Progenitor cell of endocrine pancreas (in vitro differentiated cells): Measurements from ENCODE around the gene AP3B1. TPM values are rescaled to one million over a fixed set of nuclear protein-coding genes. Genes with fewer than 3 reads are reported as not detected.

Experiments used
- DNase-seq: peaks from one replicate; pipeline ENCODE4 v3.0.0; 2021; ENCODE audit warnings: low spot score; ENCODE audit not compliant: unreplicated experiment
- H3K27ac Mint-ChIP-seq: 2 replicates; pipeline ENCODE4 v1.8.0; 2021; ENCODE audit warnings: mild to moderate bottlenecking, moderate library complexity, mixed read lengths
- H3K27me3 Mint-ChIP-seq: 2 replicates; pipeline ENCODE4 v1.8.0; 2021; ENCODE audit warnings: mixed read lengths
- H3K36me3 Mint-ChIP-seq: 2 replicates; pipeline ENCODE4 v1.8.0; 2022; ENCODE audit warnings: mixed read lengths; ENCODE audit not compliant: insufficient read depth
- H3K4me1 Mint-ChIP-seq: 2 replicates; pipeline ENCODE4 v1.8.0; 2021; ENCODE audit warnings: low read depth, mixed read lengths
- H3K4me3 Mint-ChIP-seq: 2 replicates; pipeline ENCODE4 v1.8.0; 2021; ENCODE audit warnings: low read depth, mild to moderate bottlenecking, moderate library complexity, mixed read lengths
- H3K9me3 Mint-ChIP-seq: 2 replicates; pipeline ENCODE4 v1.8.0; 2021; ENCODE audit warnings: low read depth, mixed read lengths
- total RNA-seq: library from RNA; stranded (reverse); gene quantifications from 2 replicates; pipeline ENCODE4 v1.2.1, GENCODE V29; 2021
- TF ChIP-seq, protein P1 (sequence below): fragments of 200-600 bp; sonication (generic); IDR thresholded peaks from one replicate; pipeline ENCODE4 v1.5.0; 2021; ENCODE audit warnings: antibody characterized with exemption, mild to moderate bottlenecking; ENCODE audit not compliant: unreplicated experiment

AP3B1 gene
- total RNA-seq, 1 donor from 2014 or later, result 50.9 TPM

DNA sequence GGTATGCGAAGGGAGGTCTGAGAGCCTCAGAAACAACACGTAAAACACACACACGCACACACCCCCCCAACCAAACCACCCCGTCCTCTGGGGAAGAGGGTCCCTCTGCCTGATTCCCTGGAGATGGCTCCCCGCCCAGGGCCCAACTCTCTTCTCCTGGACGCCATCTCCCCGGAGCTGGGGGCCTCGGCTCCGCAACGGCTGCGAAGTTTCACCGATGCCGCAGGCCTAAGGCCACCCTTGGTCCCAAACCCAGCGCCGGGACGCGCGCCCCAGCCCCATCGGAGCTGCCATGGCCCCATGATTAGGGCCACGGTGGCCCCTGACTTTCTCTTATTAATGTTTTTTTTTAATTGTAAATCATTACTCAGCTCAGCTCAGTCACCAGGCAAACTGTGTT, 337.0 kb downstream of the AP3B1 start:
- DNase-seq, result no peak
- peak overlapping the region; percentile 52 for H3K4me3 Mint-ChIP-seq
- H3K36me3 Mint-ChIP-seq, result no peaks in the 10 kb centered on the region
- no peak overlapping the region for H3K27ac Mint-ChIP-seq
- TF ChIP-seq, protein P1, sequence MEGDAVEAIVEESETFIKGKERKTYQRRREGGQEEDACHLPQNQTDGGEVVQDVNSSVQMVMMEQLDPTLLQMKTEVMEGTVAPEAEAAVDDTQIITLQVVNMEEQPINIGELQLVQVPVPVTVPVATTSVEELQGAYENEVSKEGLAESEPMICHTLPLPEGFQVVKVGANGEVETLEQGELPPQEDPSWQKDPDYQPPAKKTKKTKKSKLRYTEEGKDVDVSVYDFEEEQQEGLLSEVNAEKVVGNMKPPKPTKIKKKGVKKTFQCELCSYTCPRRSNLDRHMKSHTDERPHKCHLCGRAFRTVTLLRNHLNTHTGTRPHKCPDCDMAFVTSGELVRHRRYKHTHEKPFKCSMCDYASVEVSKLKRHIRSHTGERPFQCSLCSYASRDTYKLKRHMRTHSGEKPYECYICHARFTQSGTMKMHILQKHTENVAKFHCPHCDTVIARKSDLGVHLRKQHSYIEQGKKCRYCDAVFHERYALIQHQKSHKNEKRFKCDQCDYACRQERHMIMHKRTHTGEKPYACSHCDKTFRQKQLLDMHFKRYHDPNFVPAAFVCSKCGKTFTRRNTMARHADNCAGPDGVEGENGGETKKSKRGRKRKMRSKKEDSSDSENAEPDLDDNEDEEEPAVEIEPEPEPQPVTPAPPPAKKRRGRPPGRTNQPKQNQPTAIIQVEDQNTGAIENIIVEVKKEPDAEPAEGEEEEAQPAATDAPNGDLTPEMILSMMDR, result no peak
- peaks cover 4% of the 10 kb centered on the region for H3K4me1 Mint-ChIP-seq
- peaks cover 63% of the 10 kb centered on the region for H3K27me3 Mint-ChIP-seq
- peaks cover 4% of the 10 kb centered on the region for H3K9me3 Mint-ChIP-seq

DNA sequence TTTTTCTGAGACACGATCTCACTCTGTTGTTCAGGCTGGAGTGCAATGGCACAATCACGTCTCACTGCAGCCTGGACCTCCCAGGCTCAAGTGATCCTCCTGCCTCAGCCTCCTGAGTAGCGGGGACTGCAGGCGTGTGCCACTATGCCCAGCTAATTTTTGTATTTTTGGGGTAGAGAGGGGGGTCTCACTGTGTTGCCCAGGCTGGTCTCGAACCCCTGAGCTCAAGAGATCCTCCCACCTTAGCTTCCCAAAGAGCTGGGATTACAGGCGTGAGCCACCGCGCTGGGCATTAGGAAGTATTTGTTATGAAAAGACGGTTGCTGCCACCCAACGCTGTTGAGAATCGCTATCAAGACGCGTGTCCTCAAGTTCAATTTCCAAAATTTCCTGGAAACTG, 337.4 kb downstream of the AP3B1 start:
- TF ChIP-seq, protein P1, result no peak
- peaks cover 4% of the 10 kb centered on the region for H3K4me1 Mint-ChIP-seq
- no peak overlapping the region for H3K27ac Mint-ChIP-seq
- H3K9me3 Mint-ChIP-seq, result peaks cover 4% of the 10 kb centered on the region
- no peak for DNase-seq
- no peaks in the 10 kb centered on the region for H3K36me3 Mint-ChIP-seq
- H3K27me3 Mint-ChIP-seq, result peaks cover 60% of the 10 kb centered on the region
- peak overlapping the region; percentile 52 for H3K4me3 Mint-ChIP-seq

DNA sequence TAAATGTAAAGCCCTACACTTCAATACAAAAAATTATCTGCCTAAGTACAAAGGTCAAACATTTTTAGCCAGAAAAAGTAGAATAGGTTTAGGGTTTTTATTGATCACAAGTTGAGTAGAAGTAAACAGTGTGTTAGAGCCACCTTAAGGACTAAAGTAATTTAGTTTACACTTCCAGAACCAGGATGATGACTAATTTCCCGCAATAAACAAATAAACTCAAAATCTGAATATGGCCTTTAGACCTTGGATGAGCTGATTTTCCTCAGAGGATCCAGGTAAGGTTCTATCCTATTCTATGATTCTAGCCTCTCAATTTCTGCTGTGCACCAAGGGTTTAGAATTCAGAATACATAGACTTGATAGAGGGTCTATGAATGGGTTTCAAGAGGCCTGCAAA, 338.9 kb downstream of the AP3B1 start:
- TF ChIP-seq, protein P1, result no peak
- peaks cover 4% of the 10 kb centered on the region for H3K9me3 Mint-ChIP-seq
- peaks cover 59% of the 10 kb centered on the region for H3K27me3 Mint-ChIP-seq
- H3K4me1 Mint-ChIP-seq, result peaks cover 4% of the 10 kb centered on the region
- H3K27ac Mint-ChIP-seq, result no peak overlapping the region
- H3K36me3 Mint-ChIP-seq, result no peaks in the 10 kb centered on the region
- no peak for DNase-seq
- no peak overlapping the region for H3K4me3 Mint-ChIP-seq

DNA sequence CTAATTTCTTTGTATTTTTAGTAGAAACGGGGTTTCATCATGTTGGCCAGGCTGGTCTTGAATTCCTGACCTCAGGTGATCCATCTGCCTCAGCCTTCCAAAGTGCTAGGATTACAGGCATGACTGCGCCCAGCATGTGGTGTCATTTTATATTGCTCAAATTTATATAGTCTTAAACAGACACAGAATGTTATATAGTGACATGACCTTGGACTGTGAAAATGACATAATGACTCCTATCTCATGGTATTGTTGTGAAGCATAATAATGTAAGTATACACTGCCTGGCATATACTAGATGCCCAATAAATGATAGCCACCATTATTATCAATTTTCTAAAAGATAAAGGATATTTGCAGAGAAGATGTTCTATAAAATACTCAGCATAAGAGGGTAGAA, 341.1 kb downstream of the AP3B1 start:
- TF ChIP-seq, protein P1, result no peak
- H3K4me1 Mint-ChIP-seq, result peaks cover 2% of the 10 kb centered on the region

DNA sequence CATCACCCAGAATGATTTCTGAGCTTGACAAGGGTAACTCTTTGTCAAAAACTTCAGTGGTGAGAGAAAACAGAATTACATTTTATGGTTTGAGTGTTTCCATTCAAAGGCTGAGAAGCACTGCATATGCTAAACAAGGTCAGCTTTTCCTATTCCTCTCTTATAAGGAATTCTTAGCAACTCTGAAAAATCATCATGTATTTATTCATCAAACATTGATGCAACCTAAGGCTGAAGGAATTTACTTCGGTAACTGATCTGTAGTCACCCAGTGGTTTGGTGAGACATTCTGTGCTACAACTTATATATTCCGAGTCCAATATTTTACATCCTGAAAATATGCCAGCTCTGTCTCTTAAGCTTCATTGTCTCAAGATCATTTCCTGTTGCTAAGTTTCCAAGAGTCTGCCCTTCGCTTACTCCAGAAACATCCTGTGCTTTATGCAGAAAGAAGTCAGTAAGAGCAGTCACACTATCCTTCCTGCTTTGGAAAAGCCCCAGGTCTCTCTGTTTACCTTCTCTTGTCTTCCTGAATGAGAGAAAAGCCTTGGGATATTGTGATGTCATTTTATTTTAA, 341.8 kb downstream of the AP3B1 start:
- DNase-seq, result no peak
- Mint-ChIP-seq H3K27ac (no peak overlapping the region), H3K9me3 (peaks cover 4% of the 10 kb centered on the region), H3K36me3 (no peaks in the 10 kb centered on the region), H3K4me1 (peaks cover under 1% of the 10 kb centered on the region), H3K27me3 (peaks cover 46% of the 10 kb centered on the region), H3K4me3 (no peak overlapping the region)
- TF ChIP-seq, protein P1, result no peak

More for the DNA sequence above, 341.1 kb downstream of the AP3B1 start:
- no peak overlapping the region for H3K27ac Mint-ChIP-seq
- peaks cover 4% of the 10 kb centered on the region for H3K9me3 Mint-ChIP-seq
- H3K4me3 Mint-ChIP-seq, result no peak overlapping the region
- H3K36me3 Mint-ChIP-seq, result no peaks in the 10 kb centered on the region
- H3K27me3 Mint-ChIP-seq, result peaks cover 53% of the 10 kb centered on the region
- no peak for DNase-seq

Other genes with a start within 250 kb of the AP3B1 start
- 43.5 and 44.3 TPM in 2 replicates for gene SCAMP1, start 65.9 kb upstream of the AP3B1 start, total RNA-seq